A172 (cell line): ENCODE measurements around the gene PREX1. TPM values are rescaled to one million over a fixed set of nuclear protein-coding genes. Genes with fewer than 3 reads are reported as not detected.

Experiments used
- DNase-seq: peaks from one replicate; pipeline ENCODE4 v3.0.0-alpha.2; 2015; ENCODE audit warnings: low spot score
- total RNA-seq: library from RNA; depleted of rRNA; stranded (reverse); fragments of >200 nt; shearing (Covaris generic); gene quantifications from 2 replicates; pipeline ENCODE4 v1.2.3, GENCODE V29; 2014

Gene PREX1
- total RNA-seq, 1 experiment from 2014 or later: 12.2 TPM

GRCh38 chr20:48638546-48638945, 189.3 kb downstream of the PREX1 start:
- DNase-seq: peak; percentile 95

- DNase-seq: no peak
Measured at GRCh38 chr20:48637461-48637860, 190.3 kb downstream of the PREX1 start.

- DNase-seq: no peak
Measured at GRCh38 chr20:48636301-48636700, 191.5 kb downstream of the PREX1 start.

- DNase-seq: peak; percentile 61
Measured at GRCh38 chr20:48635791-48636267, 192.0 kb downstream of the PREX1 start.

GRCh38 chr20:48635361-48635760, 192.4 kb downstream of the PREX1 start:
- DNase-seq: no peak

- no peak for DNase-seq
Measured at GRCh38 chr20:48634641-48635040, 193.2 kb downstream of the PREX1 start.

- DNase-seq: no peak
Measured at GRCh38 chr20:48633620-48634257, 194.1 kb downstream of the PREX1 start.

- no peak for DNase-seq
Measured at GRCh38 chr20:48632825-48633619, 194.8 kb downstream of the PREX1 start.

GRCh38 chr20:48632017-48632824, 195.6 kb downstream of the PREX1 start:
- DNase-seq: peak; percentile 41

- DNase-seq: no peak
Measured at GRCh38 chr20:48631114-48632016, 196.4 kb downstream of the PREX1 start.

- peak; percentile 56 for DNase-seq
Measured at GRCh38 chr20:48630342-48631075, 197.3 kb downstream of the PREX1 start.

- no peak for DNase-seq
Measured at GRCh38 chr20:48629960-48630315, 197.9 kb downstream of the PREX1 start.

GRCh38 chr20:48629069-48629959, 198.5 kb downstream of the PREX1 start:
- DNase-seq: no peak

- no peak for DNase-seq
Measured at GRCh38 chr20:48627737-48628128, 200.1 kb downstream of the PREX1 start.

- DNase-seq: no peak
Measured at GRCh38 chr20:48626938-48627736, 200.7 kb downstream of the PREX1 start.

- DNase-seq: peak; percentile 7
Measured at GRCh38 chr20:48626226-48626937, 201.4 kb downstream of the PREX1 start.

GRCh38 chr20:48625136-48625900, 202.5 kb downstream of the PREX1 start:
- no peak for DNase-seq
